SK-MEL-5 (cell line): Measurements from ENCODE around the gene GPR135. TPM values are rescaled to one million over a fixed set of nuclear protein-coding genes. Genes with fewer than 3 reads are reported as not detected.

Experiments used
- DNase-seq: peaks from one replicate; pipeline ENCODE4 v3.0.0-alpha.2; 2016; ENCODE audit warnings: low read depth, low spot score
- in situ Hi-C: cut with HindIII; loops from 2 replicates; pipeline ENCODE4 v1.10.0; 2016; ENCODE audit warnings: low sequenced_read_pairs, high pct_unique_total_duplicates, low pct_unique_long_range_greater_than_20kb
- polyA plus RNA-seq, 2 experiments: library from polyadenylated mRNA; depleted of rRNA; stranded (reverse); fragments of >200 nt; gene quantifications; 2 replicates each; pipeline ENCODE4 v1.2.3, GENCODE V29; 2015
- total RNA-seq: library from RNA; depleted of rRNA; stranded (reverse); fragments of >200 nt; shearing (Covaris generic); gene quantifications from 2 replicates; pipeline ENCODE4 v1.2.3, GENCODE V29; 2014; rRNA removed

Gene GPR135
- total RNA-seq = 2.4 and 2.9 TPM in 2 replicates
- polyA plus RNA-seq (2015; cell fraction: cytosol; rRNA removed) = 0.88 and 1.2 TPM in 2 replicates
- polyA plus RNA-seq (2015; cell fraction: nucleus; rRNA removed) = 33.2 and 34.0 TPM in 2 replicates

GRCh38 chr14:59465316-59466135 lies at the start of gene GPR135:
TSS of gene GPR135 (minus strand) at chr14:59465380. CDS start at chr14:59465226, 154 bp downstream.
- no peak for DNase-seq
- in situ Hi-C loops = no loop called here

GRCh38 chr14:59511916-59512575 lies 46.9 kb upstream of the GPR135 start:
- DNase-seq = peak; percentile 34
- in situ Hi-C loops = no loop called here

GRCh38 chr14:59510966-59511365 lies 45.8 kb upstream of the GPR135 start:
- in situ Hi-C loops = no loop called here

GRCh38 chr14:59510001-59510400 lies 44.8 kb upstream of the GPR135 start:
- DNase-seq = no peak
- in situ Hi-C loops = no loop called here

More at GRCh38 chr14:59510966-59511365, 45.8 kb upstream of the GPR135 start:
- DNase-seq = no peak

GRCh38 chr14:59509101-59509500 lies 43.9 kb upstream of the GPR135 start:
- DNase-seq = peak; percentile 57
- in situ Hi-C loops = no loop called here

- in situ Hi-C loops = no loop called here
- no peak for DNase-seq
Measured at GRCh38 chr14:59507752-59508103, 42.5 kb upstream of the GPR135 start.

GRCh38 chr14:59507063-59507751 lies 42.0 kb upstream of the GPR135 start:
- in situ Hi-C loops = no loop called here
- peak; percentile 83 for DNase-seq

GRCh38 chr14:59503256-59503655 lies 38.1 kb upstream of the GPR135 start:
- DNase-seq = no peak

GRCh38 chr14:59500732-59501131 lies 35.6 kb upstream of the GPR135 start:
- in situ Hi-C loops = no loop called here
- no peak for DNase-seq

More at GRCh38 chr14:59503256-59503655, 38.1 kb upstream of the GPR135 start:
- in situ Hi-C loops = no loop called here

- DNase-seq = no peak
- in situ Hi-C loops = no loop called here
Measured at GRCh38 chr14:59492384-59492783, 27.2 kb upstream of the GPR135 start.

- in situ Hi-C loops = no loop called here
- no peak for DNase-seq
Measured at GRCh38 chr14:59490756-59491155, 25.6 kb upstream of the GPR135 start.

GRCh38 chr14:59484639-59485175 lies 19.5 kb upstream of the GPR135 start:
- in situ Hi-C loops = no loop called here

GRCh38 chr14:59483819-59484638 lies 18.8 kb upstream of the GPR135 start, which contains the start of the genes JKAMP and L3HYPDH:
TSS of gene JKAMP (plus strand) at chr14:59484517. CDS start at chr14:59484590, 73 bp downstream.
TSS of gene L3HYPDH (minus strand) at chr14:59484408. CDS start at chr14:59484316, 92 bp downstream.
- in situ Hi-C loops = no loop called here

More at GRCh38 chr14:59484639-59485175, 19.5 kb upstream of the GPR135 start:
- peak; percentile 34 for DNase-seq

GRCh38 chr14:59483363-59483762 lies 18.2 kb upstream of the GPR135 start:
- in situ Hi-C loops = no loop called here
- peak; percentile 18 for DNase-seq

More at GRCh38 chr14:59483819-59484638, 18.8 kb upstream of the GPR135 start, which contains the start of the genes JKAMP and L3HYPDH:
- DNase-seq = peak; percentile 96

- peak; percentile 46 for DNase-seq
- in situ Hi-C loops = no loop called here
Measured at GRCh38 chr14:59482541-59483331, 17.6 kb upstream of the GPR135 start.
